SK-N-SH (cell line): ENCODE measurements around the gene MUC2. TPM values are rescaled to one million over a fixed set of nuclear protein-coding genes. Genes with fewer than 3 reads are reported as not detected.

Source experiments
- CTCF ChIA-PET: fragments of 300-600, 350-600 bp; formaldehyde crosslinking; extraction: SDS; loops from one replicate; lab custom pipeline; 2021; lab: Yijun Ruan, JAX
- POLR2A ChIA-PET: fragments of 350-600 bp; sonication (Branson Sonifier 250); formaldehyde crosslinking; extraction: SDS; loops from one replicate; lab custom pipeline; 2020; ENCODE audit warnings: antibody characterized with exemption, inconsistent platforms; lab: Yijun Ruan, JAX
- DNase-seq: peaks from one replicate; pipeline ENCODE4 v3.0.0; 2012
- H2AFZ ChIP-seq: fragments of 200-600 bp; sonication (generic); 2 replicates; pipeline ENCODE4 v1.8.1; 2016; ENCODE audit warnings: antibody characterized with exemption, mild to moderate bottlenecking, low read depth
- H3F3A ChIP-seq: fragments of 200-600 bp; sonication (generic); replicated peaks from 2 replicates; pipeline ENCODE3; 2016; ENCODE audit warnings: antibody characterized with exemption, mild to moderate bottlenecking; ENCODE audit not compliant: insufficient read depth
- H3K27ac ChIP-seq, 2 experiments: fragments of 200-500 bp in 1 of 2; fragments of 200-600 bp in 1 of 2; sonication (Bioruptor generic) in 1 of 2; sonication (generic), shearing (Covaris generic) in 1 of 2; 2 replicates each; pipeline versions ENCODE4 v1.5.1 to v1.6.1; 2014 to 2016; ENCODE audit warnings: low read depth in 2 of 2, inconsistent platforms in 1 of 2, low read length in 1 of 2, mild to moderate bottlenecking in 1 of 2, mixed read lengths in 1 of 2
- H3K27me3 ChIP-seq: fragments of 200-600 bp; sonication (generic), shearing (Covaris generic); 2 replicates; pipeline ENCODE4 v1.6.1; 2016; ENCODE audit warnings: mixed run types; ENCODE audit not compliant: insufficient read depth
- H3K36me3 ChIP-seq, 2 experiments: fragments of 200-500 bp in 1 of 2; fragments of 200-600 bp in 1 of 2; sonication (Bioruptor generic) in 1 of 2; sonication (generic) in 1 of 2; replicated peaks in 1 of 2; 2 replicates each; pipeline versions ENCODE3 to v1.5.1; 2014 to 2016; ENCODE audit warnings: low read length in 1 of 2, mild to moderate bottlenecking in 1 of 2; ENCODE audit not compliant: insufficient read depth in 2 of 2, control insufficient read depth in 1 of 2
- H3K4me1 ChIP-seq, 2 experiments: fragments of 200-500 bp in 1 of 2; fragments of 200-600 bp in 1 of 2; sonication (Bioruptor generic) in 1 of 2; sonication (generic), shearing (Covaris generic) in 1 of 2; 2 replicates each; pipeline versions ENCODE4 v1.5.1 to v1.6.1; 2014 to 2016; ENCODE audit warnings: low read depth in 1 of 2, low read length in 1 of 2, mixed run types in 1 of 2; ENCODE audit not compliant: insufficient read depth in 2 of 2, control insufficient read depth in 1 of 2
- H3K4me2 ChIP-seq: fragments of 200-600 bp; sonication (generic), shearing (Covaris generic); 2 replicates; pipeline ENCODE4 v1.6.1; 2017; ENCODE audit warnings: mixed run types
- H3K4me3 ChIP-seq, 2 experiments: fragments of 200-500 bp in 1 of 2; fragments of 200-600 bp in 1 of 2; sonication (Bioruptor generic) in 1 of 2; sonication (generic), shearing (Covaris generic) in 1 of 2; 2 replicates each; pipeline versions ENCODE4 v1.5.1 to v1.8.1; 2014 to 2016; ENCODE audit warnings: low read depth in 2 of 2, inconsistent platforms in 1 of 2, low read length in 1 of 2, mild to moderate bottlenecking in 1 of 2, mixed read lengths in 1 of 2, moderate library complexity in 1 of 2
- H3K79me2 ChIP-seq: fragments of 200-600 bp; sonication (generic); 2 replicates; pipeline ENCODE4 v1.8.1; 2017; ENCODE audit warnings: mild to moderate bottlenecking; ENCODE audit not compliant: insufficient read depth
- H3K9ac ChIP-seq: fragments of 200-600 bp; sonication (generic); 2 replicates; pipeline ENCODE4 v1.6.1; 2017; ENCODE audit warnings: mixed run types
- H3K9me2 ChIP-seq: fragments of 200-600 bp; sonication (generic); 2 replicates; pipeline ENCODE4 v1.6.1; 2017; ENCODE audit warnings: mixed run types
- H3K9me3 ChIP-seq: fragments of 200-600 bp; sonication (generic); 2 replicates; pipeline ENCODE4 v1.6.1; 2017; ENCODE audit warnings: mixed run types, mild to moderate bottlenecking, moderate library complexity
- H4K20me1 ChIP-seq: fragments of 200-600 bp; sonication (generic); 2 replicates; pipeline ENCODE4 v1.6.1; 2017; ENCODE audit warnings: mild to moderate bottlenecking, mixed run types; ENCODE audit not compliant: insufficient read depth
- CHD2 ChIP-seq: fragments of 150-350 bp; IDR thresholded peaks from 2 replicates; pipeline ENCODE4 v1.6.1; 2018; ENCODE audit warnings: low read length; ENCODE audit not compliant: partially characterized antibody
- ELF1 ChIP-seq: IDR thresholded peaks from 2 replicates; pipeline ENCODE4 v1.4.0; 2012
- EP300 ChIP-seq, 2 experiments: IDR thresholded peaks; 2 replicates each; pipeline versions ENCODE4 v1.4.0 to v1.6.1; 2012; ENCODE audit warnings: borderline replicate concordance in 1 of 2, low read depth in 1 of 2, low read length in 1 of 2
- EZH2phosphoT487 ChIP-seq: fragments of 200-600 bp; sonication (generic); IDR thresholded peaks from 2 replicates; pipeline ENCODE4 v1.6.1; 2017; ENCODE audit warnings: low read depth, mixed run types, mild to moderate bottlenecking, antibody characterized with exemption, moderate library complexity, borderline replicate concordance
- GATA2 ChIP-seq: sonication (generic); formaldehyde crosslinking; IDR thresholded peaks from 2 replicates; pipeline ENCODE4 v1.5.0; 2020; ENCODE audit warnings: mild to moderate bottlenecking, missing genetic modification reagents
- MEF2A ChIP-seq: IDR thresholded peaks from 2 replicates; pipeline ENCODE4 v1.4.0; 2012; ENCODE audit warnings: low read depth, borderline replicate concordance
- NRF1 ChIP-seq: IDR thresholded peaks from 2 replicates; pipeline ENCODE4 v1.6.1; 2012; ENCODE audit warnings: low read depth, mild to moderate bottlenecking, low read length
- PBX3 ChIP-seq: IDR thresholded peaks from 2 replicates; pipeline ENCODE4; 2012
- POLR2AphosphoS5 ChIP-seq: IDR thresholded peaks from 2 replicates; pipeline ENCODE4 v1.6.1; 2012; ENCODE audit warnings: low read depth, low read length
- RCOR1 ChIP-seq: fragments of 150-350 bp; IDR thresholded peaks from 2 replicates; pipeline ENCODE4 v1.6.1; 2017; ENCODE audit warnings: antibody characterized with exemption, low read length
- REST ChIP-seq: IDR thresholded peaks from 2 replicates; pipeline ENCODE4 v1.6.1; 2012; ENCODE audit warnings: mild to moderate bottlenecking, low read depth, low read length, moderate library complexity
- RFX5 ChIP-seq: IDR thresholded peaks from 2 replicates; pipeline ENCODE4 v1.6.1; 2012; ENCODE audit warnings: mild to moderate bottlenecking, improper control_type of control experiment, low read length
- TAF1 ChIP-seq: IDR thresholded peaks from 2 replicates; pipeline ENCODE4 v1.6.1; 2012; ENCODE audit warnings: low read depth, mild to moderate bottlenecking, low read length, moderate library complexity, borderline replicate concordance
- USF2 ChIP-seq: fragments of 150-350 bp; IDR thresholded peaks from 2 replicates; pipeline ENCODE4 v1.6.1; 2017; ENCODE audit warnings: antibody characterized with exemption, low read length, low read depth, borderline replicate concordance
- YY1 ChIP-seq: IDR thresholded peaks from 2 replicates; pipeline ENCODE4 v1.4.0; 2012; ENCODE audit warnings: low read depth, mild to moderate bottlenecking
- WGBS: methylation state at CpG from one replicate; pipeline ENCODE4 v1.1.6; 2017; ENCODE audit warnings: low lambda C conversion rate; 5-methylcytosine and 5-hydroxymethylcytosine counted together
- polyA plus RNA-seq, 3 experiments: library from polyadenylated mRNA; depleted of rRNA; stranded (reverse); fragments of >200 nt; gene quantifications; 2 replicates each; pipeline ENCODE4 v1.2.3, GENCODE V29; 2012

MUC2 gene
- polyA plus RNA-seq, 1 of the 3 experiments (the other 2 are of a cell fraction) = not detected

GRCh38 chr11:1035577-1036283 lies 38.9 kb upstream of the MUC2 start:
- no peaks in the 10 kb centered on the region for H4K20me1 ChIP-seq
- H3K79me2 ChIP-seq = no peaks in the 10 kb centered on the region
- no peaks in the 10 kb centered on the region for H3F3A ChIP-seq
- no peaks in the 10 kb centered on the region for H3K9me3 ChIP-seq
- H3K27me3 ChIP-seq = no peaks in the 10 kb centered on the region
- no peaks in the 10 kb centered on the region for H3K36me3 ChIP-seq
- no peaks in the 10 kb centered on the region for H3K9me2 ChIP-seq
- H3K9ac ChIP-seq = no peak overlapping the region
- no peak overlapping the region for H3K4me2 ChIP-seq
- no peak overlapping the region for H3K27ac ChIP-seq
- CTCF ChIA-PET = interaction anchor here (1.4 to 3.5 kb wide), 2 partner anchors 15 to 188 kb away, joined by 5 to 22 read pairs; no protein-coding TSS in a partner anchor
- WGBS = 67% methylated on average over 6 of the region's 29 CpGs
- POLR2A ChIA-PET = no interaction called here
- H3K4me3 ChIP-seq = no peak overlapping the region
- no peak for DNase-seq
- H2AFZ ChIP-seq = no peak overlapping the region
- TF ChIP-seq YY1 = no peak
- TF ChIP-seq REST = no peak
- TF ChIP-seq RFX5 = no peak
- no peak for TF ChIP-seq EP300 (IDR thresholded peaks at IDR 0.05; ENCODE audit: borderline replicate concordance in 1 of 2, low read depth in 1 of 2, low read length in 1 of 2)
- no peak for TF ChIP-seq EZH2phosphoT487
- no peak for TF ChIP-seq ELF1
- TF ChIP-seq RCOR1 = no peak
- no peak for TF ChIP-seq NRF1
- TF ChIP-seq PBX3 = no peak
- no peak for TF ChIP-seq GATA2 (CRISPR knock-in tag)
- no peak for TF ChIP-seq POLR2AphosphoS5
- no peak for TF ChIP-seq TAF1
- no peak for TF ChIP-seq MEF2A
- no peak for TF ChIP-seq CHD2
- TF ChIP-seq USF2 = no peak
- H3K4me1 ChIP-seq = no peaks in the 10 kb centered on the region; a peak in 1 of 4 replicates
